Measurements from ENCODE around the gene MAIP1.

DNA sequence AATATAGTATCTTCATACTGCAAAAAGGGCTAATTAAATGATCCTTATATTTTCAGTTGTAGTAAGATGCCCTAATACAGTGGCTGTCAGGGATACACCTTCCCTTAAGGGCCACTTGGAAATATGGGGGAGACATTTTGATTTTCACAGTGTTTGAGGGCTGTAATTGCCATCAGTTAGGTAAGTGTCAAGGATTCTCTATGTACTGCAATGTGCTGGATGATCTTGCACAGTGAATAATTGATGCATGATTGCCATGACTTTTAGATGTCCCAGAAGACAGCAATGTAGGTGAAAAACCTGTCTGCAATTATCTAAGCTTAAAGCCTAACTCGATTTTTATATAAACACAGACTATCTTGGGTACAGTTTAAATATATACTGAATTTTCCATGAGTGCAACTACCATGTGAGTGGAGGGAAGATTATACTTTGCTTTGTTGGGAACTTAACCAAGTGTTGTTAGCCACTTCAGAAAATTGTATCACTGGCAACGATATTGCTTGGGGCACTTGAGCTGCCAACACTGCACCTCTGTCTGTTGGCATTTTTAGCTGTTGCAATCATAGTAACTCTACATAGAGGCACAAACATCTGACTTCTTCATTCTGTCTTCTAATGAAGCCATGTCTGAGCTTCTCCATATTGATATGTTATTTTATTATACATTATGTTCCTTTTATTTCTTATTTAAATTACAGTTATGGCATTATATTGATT, 45.2 kb downstream of the MAIP1 start:
- TF ChIP-seq, protein P1, sequence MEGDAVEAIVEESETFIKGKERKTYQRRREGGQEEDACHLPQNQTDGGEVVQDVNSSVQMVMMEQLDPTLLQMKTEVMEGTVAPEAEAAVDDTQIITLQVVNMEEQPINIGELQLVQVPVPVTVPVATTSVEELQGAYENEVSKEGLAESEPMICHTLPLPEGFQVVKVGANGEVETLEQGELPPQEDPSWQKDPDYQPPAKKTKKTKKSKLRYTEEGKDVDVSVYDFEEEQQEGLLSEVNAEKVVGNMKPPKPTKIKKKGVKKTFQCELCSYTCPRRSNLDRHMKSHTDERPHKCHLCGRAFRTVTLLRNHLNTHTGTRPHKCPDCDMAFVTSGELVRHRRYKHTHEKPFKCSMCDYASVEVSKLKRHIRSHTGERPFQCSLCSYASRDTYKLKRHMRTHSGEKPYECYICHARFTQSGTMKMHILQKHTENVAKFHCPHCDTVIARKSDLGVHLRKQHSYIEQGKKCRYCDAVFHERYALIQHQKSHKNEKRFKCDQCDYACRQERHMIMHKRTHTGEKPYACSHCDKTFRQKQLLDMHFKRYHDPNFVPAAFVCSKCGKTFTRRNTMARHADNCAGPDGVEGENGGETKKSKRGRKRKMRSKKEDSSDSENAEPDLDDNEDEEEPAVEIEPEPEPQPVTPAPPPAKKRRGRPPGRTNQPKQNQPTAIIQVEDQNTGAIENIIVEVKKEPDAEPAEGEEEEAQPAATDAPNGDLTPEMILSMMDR (IDR thresholded peaks at IDR 0.05), result no peak
- no peak for TF ChIP-seq POLR2A (IDR thresholded peaks at IDR 0.05)
